ENCODE data around the gene ROBO1.

Gene ROBO1

DNA sequence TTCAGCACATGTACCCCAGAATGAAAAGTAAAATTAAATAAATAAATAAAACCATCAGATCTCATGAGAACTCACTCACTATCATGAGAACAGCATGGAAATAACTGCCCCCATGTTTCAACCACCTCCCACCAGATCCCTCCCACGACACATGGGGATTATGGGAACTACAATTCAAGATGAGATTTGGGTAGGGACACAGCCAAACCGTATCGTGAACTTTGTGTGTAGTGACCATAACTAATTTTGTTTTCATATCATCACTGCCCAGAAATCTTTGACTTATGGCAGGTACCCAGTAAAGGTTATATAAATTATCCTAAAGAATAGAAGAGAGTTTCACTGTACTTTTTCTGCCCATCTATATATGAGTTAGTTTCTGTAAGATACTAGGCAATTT, 766.5 kb downstream of the ROBO1 start:
- TF ChIP-seq, protein P1, sequence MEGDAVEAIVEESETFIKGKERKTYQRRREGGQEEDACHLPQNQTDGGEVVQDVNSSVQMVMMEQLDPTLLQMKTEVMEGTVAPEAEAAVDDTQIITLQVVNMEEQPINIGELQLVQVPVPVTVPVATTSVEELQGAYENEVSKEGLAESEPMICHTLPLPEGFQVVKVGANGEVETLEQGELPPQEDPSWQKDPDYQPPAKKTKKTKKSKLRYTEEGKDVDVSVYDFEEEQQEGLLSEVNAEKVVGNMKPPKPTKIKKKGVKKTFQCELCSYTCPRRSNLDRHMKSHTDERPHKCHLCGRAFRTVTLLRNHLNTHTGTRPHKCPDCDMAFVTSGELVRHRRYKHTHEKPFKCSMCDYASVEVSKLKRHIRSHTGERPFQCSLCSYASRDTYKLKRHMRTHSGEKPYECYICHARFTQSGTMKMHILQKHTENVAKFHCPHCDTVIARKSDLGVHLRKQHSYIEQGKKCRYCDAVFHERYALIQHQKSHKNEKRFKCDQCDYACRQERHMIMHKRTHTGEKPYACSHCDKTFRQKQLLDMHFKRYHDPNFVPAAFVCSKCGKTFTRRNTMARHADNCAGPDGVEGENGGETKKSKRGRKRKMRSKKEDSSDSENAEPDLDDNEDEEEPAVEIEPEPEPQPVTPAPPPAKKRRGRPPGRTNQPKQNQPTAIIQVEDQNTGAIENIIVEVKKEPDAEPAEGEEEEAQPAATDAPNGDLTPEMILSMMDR (IDR thresholded peaks at IDR 0.05; ENCODE audit: control insufficient read depth, insufficient read depth, low read depth, low read length, missing control alignments), result no peak
- H3K4me3 ChIP-seq (ENCODE audit: control insufficient read depth, low read depth, low read length), result no peak overlapping the region
- no peak for DNase-seq (ENCODE audit: low read depth)

GRCh38 chr3:78999139-78999538, 768.7 kb downstream of the ROBO1 start:
- DNase-seq (ENCODE audit: low read depth), result no peak
- TF ChIP-seq, protein P1 (IDR thresholded peaks at IDR 0.05; ENCODE audit: control insufficient read depth, insufficient read depth, low read depth, low read length, missing control alignments), result no peak

GRCh38 chr3:78995087-78995486, 772.7 kb downstream of the ROBO1 start:
- DNase-seq (ENCODE audit: low read depth), result no peak
- TF ChIP-seq, protein P1 (IDR thresholded peaks at IDR 0.05; ENCODE audit: control insufficient read depth, insufficient read depth, low read depth, low read length, missing control alignments), result no peak
- H3K4me3 ChIP-seq (ENCODE audit: control insufficient read depth, low read depth, low read length), result no peak overlapping the region

More at GRCh38 chr3:78999139-78999538, 768.7 kb downstream of the ROBO1 start:
- no peak overlapping the region for H3K4me3 ChIP-seq (ENCODE audit: control insufficient read depth, low read depth, low read length)

DNA sequence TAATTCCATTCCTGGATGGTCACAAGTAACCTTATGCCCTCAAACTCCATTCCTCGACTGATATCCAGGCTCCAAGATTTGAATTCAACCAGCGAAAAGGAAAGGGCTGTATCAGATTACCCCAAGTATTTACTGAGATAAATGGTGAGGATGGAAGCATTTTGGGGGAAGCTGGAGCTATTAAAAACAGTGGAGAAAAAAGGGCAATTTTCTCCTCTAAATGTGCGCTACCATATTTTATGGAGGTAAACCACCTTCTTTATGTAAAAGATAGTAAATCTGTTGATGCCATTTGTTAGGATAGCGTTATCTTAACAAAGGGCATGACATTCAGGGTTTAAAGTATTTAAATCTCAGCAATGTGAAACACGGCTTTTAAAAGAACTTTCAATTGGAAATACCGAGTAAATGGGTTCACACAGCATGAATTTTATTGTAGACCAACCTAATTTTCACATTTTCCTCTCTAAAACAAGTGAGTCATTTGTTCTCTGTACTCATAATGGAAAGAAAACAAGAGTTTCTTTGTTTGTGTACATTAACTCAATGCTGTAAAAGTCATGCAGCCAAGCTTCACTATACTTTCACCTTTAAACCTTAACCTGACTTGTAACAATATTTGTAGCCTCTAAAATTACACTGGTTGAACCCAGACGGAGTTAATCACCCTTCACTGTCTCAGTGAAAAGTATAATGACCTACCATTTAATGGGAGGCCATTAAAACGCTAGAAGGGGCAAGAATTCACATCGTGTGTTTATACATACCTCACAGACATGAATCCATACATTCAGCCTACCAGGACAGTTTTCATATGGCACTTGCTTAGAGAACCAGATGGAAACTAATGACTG, 773.4 kb downstream of the ROBO1 start:
- H3K4me3 ChIP-seq (ENCODE audit: control insufficient read depth, low read depth, low read length), result no peak overlapping the region
- DNase-seq (ENCODE audit: low read depth), result no peak
- TF ChIP-seq, protein P1 (IDR thresholded peaks at IDR 0.05; ENCODE audit: control insufficient read depth, insufficient read depth, low read depth, low read length, missing control alignments), result no peak

- TF ChIP-seq, protein P1 (IDR thresholded peaks at IDR 0.05; ENCODE audit: control insufficient read depth, insufficient read depth, low read depth, low read length, missing control alignments), result no peak
- no peak overlapping the region for H3K4me3 ChIP-seq (ENCODE audit: control insufficient read depth, low read depth, low read length)
- no peak for DNase-seq (ENCODE audit: low read depth)
Observed at GRCh38 chr3:78993375-78993774, 774.4 kb downstream of the ROBO1 start.

DNA sequence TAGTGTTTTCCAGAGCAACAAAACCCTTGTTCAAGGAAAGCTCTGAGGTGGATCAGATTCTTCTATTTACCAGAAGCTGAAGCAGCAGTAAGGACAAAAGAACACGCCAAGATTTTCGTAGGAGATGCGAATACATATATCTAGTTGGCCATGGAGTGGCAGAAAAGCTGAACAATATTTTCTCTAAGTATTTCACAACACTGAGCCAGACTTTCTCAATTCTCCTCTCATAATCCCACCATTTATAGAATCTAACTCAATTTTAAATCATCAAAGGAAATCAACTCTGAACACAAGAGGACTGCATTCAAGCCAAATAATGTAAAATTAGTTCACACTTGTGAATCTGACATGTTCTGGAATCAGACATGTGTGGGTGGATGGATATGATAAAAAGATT, 775.0 kb downstream of the ROBO1 start:
- H3K4me3 ChIP-seq (ENCODE audit: control insufficient read depth, low read depth, low read length), result no peak overlapping the region
- TF ChIP-seq, protein P1 (IDR thresholded peaks at IDR 0.05; ENCODE audit: control insufficient read depth, insufficient read depth, low read depth, low read length, missing control alignments), result no peak
- DNase-seq (ENCODE audit: low read depth), result no peak
